ENCODE data around the gene MINK1.

MINK1 gene

GRCh38 chr17:4870855-4871254, 37.7 kb downstream of the MINK1 start:
- DNase-seq (ENCODE audit: low spot score): no peak

GRCh38 chr17:4872786-4873185, 39.6 kb downstream of the MINK1 start:
- no peak for DNase-seq (ENCODE audit: low spot score)

GRCh38 chr17:4877089-4877488, 43.9 kb downstream of the MINK1 start:
- no peak for DNase-seq (ENCODE audit: low spot score)

- DNase-seq (ENCODE audit: low spot score): no peak
Measured at GRCh38 chr17:4879601-4880000, 46.5 kb downstream of the MINK1 start.

- no peak for DNase-seq (ENCODE audit: low spot score)
Measured at GRCh38 chr17:4880857-4881256, 47.7 kb downstream of the MINK1 start.

- DNase-seq (ENCODE audit: low spot score): no peak
Measured at GRCh38 chr17:4881761-4882555, 48.8 kb downstream of the MINK1 start.

GRCh38 chr17:4884489-4884888, 51.3 kb downstream of the MINK1 start:
- no peak for DNase-seq (ENCODE audit: low spot score)

GRCh38 chr17:4886830-4887229, 53.7 kb downstream of the MINK1 start:
- DNase-seq (ENCODE audit: low spot score): no peak

- no peak for DNase-seq (ENCODE audit: low spot score)
Measured at GRCh38 chr17:4887581-4887980, 54.4 kb downstream of the MINK1 start.

- DNase-seq (ENCODE audit: low spot score): no peak
Measured at GRCh38 chr17:4891411-4892410, 58.6 kb downstream of the MINK1 start.

- DNase-seq (ENCODE audit: low spot score): no peak
Measured at GRCh38 chr17:4892499-4893221, 59.5 kb downstream of the MINK1 start.

GRCh38 chr17:4893272-4893671, 60.1 kb downstream of the MINK1 start:
- DNase-seq (ENCODE audit: low spot score): no peak

GRCh38 chr17:4893721-4894560, 60.8 kb downstream of the MINK1 start:
- DNase-seq (ENCODE audit: low spot score): no peak

GRCh38 chr17:4895121-4895520, 62.0 kb downstream of the MINK1 start:
- no peak for DNase-seq (ENCODE audit: low spot score)

- no peak for DNase-seq (ENCODE audit: low spot score)
Measured at GRCh38 chr17:4895657-4896331, 62.7 kb downstream of the MINK1 start.

GRCh38 chr17:4896332-4897197, 63.4 kb downstream of the MINK1 start:
- DNase-seq (ENCODE audit: low spot score): no peak

GRCh38 chr17:4897198-4897687, 64.1 kb downstream of the MINK1 start:
- DNase-seq (ENCODE audit: low spot score): no peak

- DNase-seq (ENCODE audit: low spot score): no peak
Measured at GRCh38 chr17:4897785-4898184, 64.6 kb downstream of the MINK1 start.

- DNase-seq (ENCODE audit: low spot score): no peak
Measured at GRCh38 chr17:4898351-4898750, 65.2 kb downstream of the MINK1 start.
